HL-60/S4 treated with phorbol 12-myristate 13-acetate at 8.2 ng/mL for 4 days and 3 days (cell line): ENCODE measurements around the gene GFI1B.
"Not testable (repeated sequence)": the region's sequence is repeated elsewhere in the genome, so short reads cannot be mapped to it uniquely, and the experiment has no call there.

ENCODE experiments used
- in situ Hi-C: fragments of 300-500 bp; cut with MboI; formaldehyde crosslinking; loops from 2 replicates; pipeline ENCODE4 v1.15.0; 2022; ENCODE audit warnings: low sequenced_read_pairs

The GFI1B gene

GRCh38 chr9:132990781-132991180 lies 12.3 kb downstream of the GFI1B start:
- in situ Hi-C loops, result no loop called here

DNA sequence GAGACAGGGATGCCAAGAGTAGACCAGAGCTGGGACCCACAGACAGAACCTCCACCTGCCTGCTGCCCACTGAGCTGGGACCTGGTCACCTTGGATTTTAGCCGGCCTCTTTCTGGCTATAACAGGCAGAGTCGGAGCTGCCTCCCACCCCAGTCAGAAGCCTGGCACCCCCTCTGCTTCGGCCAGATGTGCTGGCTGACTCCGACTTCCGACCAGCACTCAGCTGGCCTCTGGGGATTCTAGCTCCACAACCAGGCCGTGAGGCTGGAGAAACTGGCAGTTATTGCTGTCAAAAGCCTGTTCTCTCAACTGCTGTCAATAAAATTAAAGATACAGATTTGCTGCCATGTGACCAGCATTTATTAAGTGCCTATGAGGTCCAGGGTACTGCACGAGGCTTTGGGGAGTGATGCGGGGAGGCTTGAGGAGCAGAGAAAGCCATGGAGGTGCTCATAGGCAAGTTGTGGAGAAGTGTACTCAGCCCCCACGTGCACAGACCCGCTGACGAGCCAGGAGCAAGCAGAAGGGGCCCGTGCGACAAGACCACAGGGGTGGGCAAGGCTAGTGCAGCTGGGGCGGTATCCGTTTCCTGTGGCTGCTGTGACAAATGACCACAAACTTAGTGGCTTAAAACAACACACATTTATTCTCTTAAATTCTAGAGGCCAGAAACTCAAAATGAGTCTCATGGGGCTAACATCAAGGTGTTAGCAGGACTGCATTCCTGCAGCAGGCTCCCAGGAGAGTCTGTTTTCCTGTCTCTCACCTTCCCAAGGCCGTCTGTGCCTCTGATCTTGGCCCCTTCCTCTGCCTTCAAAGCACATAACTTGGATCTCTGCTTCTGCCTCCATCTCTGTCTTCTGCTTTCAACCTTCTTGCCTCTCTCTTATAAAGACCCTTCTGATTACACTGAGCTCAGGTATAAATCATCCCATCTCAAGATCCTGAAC lies 13.1 kb downstream of the GFI1B start:
- in situ Hi-C loops, result no loop called here

DNA sequence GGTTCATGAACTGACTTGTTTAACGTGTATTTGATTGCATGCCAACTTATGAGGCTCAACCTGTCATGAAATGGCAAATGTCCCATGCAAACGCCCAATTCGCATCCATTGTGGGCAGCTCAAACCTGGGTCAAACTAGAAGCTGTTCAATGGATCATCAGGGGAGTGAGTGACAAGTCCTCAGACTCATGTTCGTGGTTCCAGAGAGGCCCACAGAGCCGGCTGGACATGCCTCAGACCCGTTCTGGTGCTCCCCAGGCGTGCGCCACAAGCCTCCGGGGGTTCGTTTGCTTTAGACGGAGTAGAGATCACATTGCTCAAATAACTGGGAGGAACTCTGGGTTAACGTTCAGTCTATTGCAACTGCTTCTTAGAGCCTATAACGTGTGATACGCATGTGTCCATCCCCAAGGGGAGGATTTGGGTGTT lies 15.0 kb downstream of the GFI1B start:
- in situ Hi-C loops, result no loop called here

- in situ Hi-C loops, result no loop called here
These were observed 16.1 kb downstream of the GFI1B start for GRCh38 chr9:132994410-132995120.

DNA sequence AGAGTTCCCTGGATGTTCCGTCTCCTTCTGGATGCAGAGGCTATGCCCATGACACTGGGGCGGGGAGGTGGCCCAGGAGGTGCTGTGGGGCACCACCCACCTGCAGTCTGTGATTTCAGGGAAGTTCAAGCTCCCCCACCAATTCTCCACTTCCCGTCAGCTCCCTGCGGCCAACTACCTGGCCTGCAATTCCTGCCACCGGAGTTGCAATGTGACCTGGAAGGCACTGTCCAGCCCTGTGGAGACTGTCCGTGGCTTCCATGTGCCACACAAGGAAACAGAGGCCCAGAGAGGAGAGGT lies 16.6 kb downstream of the GFI1B start:
- in situ Hi-C loops, result no loop called here

DNA sequence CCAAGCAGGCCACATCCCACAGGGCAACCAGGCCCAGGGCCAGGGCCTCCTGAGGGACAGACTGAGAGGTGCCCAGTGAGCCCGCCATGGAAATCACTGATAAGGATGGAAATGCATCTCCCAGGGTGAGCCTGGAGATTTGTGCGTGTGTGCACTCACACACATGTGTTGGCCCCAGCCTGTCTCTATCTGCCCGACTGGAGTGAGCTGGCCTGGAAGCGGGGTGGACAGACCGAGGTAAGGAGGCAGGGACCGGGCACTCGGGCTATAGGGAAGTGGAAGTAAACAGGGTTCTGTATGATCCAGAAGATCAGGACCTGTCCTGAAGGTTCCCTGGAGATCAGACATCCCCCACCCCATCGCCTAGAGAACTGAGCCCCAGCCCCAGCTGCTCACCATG lies 17.4 kb downstream of the GFI1B start:
- in situ Hi-C loops, result no loop called here

DNA sequence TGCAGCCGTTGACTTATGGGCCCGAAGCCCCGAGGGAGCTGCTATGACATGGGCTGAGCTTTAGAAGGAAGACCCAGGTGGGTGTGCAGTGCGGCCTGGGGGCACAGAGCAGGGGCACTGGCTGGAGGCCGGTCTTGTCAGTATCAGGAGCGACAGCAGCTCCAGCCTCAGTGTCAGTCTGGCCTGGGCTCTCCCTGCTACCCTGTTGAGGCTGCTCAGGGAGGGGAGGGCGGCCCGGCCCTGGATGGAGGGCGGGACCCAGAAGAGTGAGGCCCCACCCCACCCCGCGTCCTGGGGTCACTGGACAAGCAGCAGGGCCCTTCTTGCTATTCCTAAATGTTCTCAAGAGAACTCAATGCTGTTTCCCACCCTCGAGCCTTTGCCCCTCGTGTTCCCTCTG lies 18.0 kb downstream of the GFI1B start:
- in situ Hi-C loops, result no loop called here

GRCh38 chr9:132997591-132997990 lies 19.1 kb downstream of the GFI1B start:
- in situ Hi-C loops, result no loop called here

GRCh38 chr9:132998221-132998620 lies 19.7 kb downstream of the GFI1B start:
- in situ Hi-C loops, result not testable (repeated sequence)

DNA sequence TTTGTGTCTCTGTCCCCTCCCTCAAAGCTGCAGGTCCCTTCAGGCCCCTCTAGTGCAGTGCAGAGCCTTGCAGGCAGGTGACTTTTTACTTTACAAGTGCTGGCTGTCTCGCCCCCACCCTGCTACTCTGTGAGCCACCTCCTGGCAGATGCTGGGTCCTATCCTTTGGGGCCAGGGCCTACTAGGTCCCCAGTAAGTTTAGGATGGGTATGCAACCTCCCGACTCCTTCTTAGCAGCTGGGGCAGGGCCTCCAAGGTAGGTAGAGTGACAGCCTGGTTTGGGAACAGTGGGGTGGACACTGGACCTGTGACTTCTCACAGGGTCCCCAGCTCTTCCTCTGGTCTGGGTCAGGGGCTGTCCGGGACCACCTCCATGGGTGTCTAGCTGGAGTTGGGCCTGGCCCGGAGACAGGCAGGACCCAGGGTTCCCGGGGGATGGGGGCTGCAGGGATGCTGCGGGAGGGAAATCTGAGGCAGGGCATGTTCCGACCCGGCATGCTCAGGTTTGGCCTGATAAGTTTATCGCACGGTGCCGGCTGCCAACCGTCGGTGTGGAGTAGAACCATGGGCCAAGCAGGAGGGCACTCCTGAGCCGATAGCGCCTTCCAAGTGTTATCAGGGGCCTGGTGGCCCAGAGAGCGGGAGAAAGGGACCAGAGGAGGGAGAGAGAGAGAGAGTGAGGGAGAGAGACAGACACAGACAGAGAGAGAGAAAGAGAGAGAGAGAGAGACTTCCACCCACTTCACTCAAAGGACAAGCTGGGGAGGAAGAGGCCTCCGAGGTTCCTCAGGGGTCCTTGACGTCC lies 20.5 kb downstream of the GFI1B start:
- in situ Hi-C loops, result no loop called here

DNA sequence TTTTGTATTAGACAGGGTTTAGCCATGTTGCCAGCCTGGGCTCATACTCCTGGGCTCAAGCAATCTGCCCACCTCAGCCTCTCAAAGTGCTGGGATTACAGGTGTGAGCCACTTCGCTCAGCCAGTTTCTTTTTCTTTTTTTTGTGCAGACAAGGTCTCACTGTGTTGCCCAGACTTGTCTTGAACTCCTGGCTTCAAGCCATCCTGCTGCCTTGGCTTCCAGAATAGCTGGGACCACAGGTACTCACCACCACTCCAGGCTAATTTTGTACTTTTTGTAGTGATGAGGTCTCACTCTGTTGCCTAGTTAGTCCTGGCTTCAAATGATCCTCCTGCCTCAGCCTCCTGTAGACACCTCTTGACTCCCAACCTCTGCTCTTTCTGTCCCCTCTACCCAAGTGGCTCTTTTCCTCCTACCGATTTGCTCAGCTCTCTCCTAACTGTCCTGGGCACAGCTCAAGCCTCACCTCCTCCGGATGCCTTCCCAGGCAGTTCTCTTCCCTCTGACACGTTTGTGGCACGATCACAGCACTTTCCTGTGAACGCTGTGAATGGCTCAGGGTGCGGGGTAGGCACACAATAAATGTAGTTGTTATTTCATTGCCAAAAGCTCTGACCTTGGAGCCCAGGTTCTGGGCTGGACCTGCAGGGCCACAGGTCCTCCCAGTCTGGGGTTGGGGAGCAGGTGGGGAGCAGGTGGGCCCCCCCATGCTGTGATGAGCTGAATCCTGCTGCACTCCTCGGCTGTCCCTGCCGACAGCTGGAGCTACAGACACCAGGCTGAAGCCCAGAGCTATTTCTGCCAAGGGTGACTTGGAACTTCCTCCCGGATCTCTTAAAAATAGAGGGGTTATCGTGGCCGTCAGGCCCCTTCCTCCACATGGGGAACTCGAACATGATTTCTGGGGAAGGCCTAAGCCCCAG lies 23.9 kb downstream of the GFI1B start:
- in situ Hi-C loops, result no loop called here

DNA sequence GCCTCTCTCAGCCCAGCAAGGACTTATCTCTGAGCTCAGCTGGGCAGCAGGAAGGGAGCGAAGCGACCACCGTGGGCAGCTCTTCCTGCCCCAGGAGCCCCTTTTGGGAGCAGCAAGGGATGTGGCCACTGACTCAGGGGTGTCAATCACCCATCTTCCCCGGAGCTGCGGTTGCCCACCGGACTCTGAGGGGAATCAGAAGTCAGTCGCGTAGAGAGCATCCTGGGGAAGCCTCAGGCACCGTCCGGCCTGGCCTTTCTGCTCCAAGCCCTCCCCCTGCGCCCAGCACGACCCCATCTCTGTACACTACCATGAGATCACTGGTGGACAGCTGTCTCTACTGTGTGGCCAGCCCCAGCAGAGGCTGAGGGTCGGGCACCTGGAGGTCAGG lies 24.6 kb downstream of the GFI1B start:
- in situ Hi-C loops, result no loop called here

DNA sequence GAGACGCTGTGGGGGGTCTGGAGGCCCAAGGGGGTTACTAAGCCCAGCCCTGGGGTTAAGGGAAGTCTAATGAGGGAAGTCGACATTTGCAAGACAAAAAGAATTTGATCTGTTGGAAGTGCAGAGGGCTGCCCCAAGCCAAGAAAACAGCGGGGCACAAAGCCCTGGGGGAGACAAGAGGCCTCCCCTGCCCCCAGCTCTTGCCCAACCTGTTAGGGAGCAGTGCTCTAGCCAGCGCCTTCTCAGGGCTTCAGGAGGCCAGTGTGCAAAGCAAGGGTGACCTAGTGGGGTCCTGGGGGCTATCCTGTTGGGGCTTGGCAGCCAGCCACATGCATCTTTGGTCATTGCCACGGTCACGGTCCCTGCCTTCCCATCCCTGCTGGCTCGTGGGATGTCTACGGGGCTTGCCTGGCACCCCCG lies 25.2 kb downstream of the GFI1B start:
- in situ Hi-C loops, result no loop called here

DNA sequence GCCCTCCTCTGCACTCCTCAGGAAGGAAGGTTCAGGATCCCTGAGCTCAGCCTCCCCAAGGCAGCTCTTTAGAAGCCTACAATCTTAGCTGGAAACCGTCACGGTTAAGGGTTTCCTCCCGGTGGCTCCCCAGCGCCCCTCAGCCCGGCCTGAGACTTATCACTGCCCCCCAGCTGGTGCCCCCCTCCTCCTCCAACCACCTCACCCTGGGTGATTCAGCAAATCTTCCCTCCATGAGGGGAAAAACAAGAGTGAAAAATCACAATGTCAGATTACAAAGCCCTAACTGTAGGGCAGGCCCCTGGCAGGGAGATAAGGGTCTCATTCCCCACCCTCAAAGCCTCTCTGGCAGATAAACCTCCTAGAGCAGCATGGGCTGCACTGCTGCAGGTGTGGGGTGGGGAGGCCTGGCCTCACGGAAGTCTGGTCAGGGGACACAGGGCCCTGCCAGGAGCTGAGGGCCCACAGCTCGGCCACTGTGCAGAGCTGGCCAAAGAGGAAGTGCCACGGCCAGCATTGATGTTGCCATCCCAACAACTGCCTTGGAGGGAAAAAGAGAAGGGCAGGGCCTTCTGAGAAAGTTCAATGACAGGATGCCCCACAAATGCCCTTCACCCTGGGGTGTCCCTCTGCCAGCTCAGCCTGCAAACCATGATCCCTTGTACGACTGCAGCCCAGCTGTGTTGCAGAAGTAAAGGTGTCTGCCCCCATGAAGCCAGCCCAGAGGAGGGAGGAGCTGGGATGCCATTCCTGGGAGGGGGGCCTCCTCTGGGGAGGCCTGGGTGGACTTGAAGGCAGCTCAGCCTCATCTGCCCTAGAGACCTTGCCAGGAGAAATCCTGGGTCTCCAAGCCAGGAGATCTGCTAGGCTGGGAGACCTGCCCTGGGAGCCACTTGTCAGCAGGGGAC lies 25.9 kb downstream of the GFI1B start:
- in situ Hi-C loops, result no loop called here

DNA sequence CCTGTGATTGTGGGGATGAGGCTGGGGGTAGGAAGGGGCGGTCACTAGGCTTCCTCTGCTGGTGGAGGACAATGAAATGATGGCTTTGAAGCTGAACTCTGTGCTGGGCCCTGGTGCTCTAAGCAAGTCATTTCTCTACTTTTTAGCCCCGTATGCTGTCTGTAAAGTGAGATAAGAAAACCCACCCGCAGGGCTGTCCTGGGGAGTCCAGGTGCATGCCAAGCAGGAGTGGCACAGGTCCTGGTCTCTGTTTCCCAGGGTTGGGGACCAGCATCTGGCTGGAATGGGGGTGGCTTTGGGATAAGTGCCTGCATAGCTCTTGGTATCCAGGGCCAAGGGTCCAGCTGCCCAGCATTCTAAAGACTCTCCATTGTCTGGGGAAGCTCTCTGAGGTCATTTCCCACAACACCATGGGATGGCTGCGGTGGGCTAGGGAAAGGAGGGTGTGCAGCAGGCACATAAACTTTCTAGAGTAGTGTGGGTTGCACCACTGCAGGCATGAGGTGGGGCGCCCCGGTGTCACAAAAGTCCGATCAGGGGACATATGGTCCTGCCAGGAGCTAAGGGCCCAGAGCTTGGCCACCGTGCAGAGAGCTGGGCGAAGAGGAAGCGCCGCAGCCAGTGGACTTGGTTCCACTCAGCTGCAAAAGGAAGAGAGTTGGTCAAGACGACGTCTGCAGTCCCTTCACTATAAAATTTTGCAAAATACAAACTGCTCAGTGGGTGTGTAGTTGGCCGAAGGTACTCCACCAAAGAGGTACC lies 26.7 kb downstream of the GFI1B start:
- in situ Hi-C loops, result no loop called here

GRCh38 chr9:133005957-133006356 lies 27.5 kb downstream of the GFI1B start:
- in situ Hi-C loops, result no loop called here

- in situ Hi-C loops, result no loop called here
These were observed 28.3 kb downstream of the GFI1B start for GRCh38 chr9:133006731-133007352.

- in situ Hi-C loops, result no loop called here
These were observed 29.9 kb downstream of the GFI1B start for GRCh38 chr9:133008406-133008805.
